ENCODE results near the gene WBP4.
"Not testable (repeated sequence)": the region's sequence is repeated elsewhere in the genome, so short reads cannot be mapped to it uniquely, and the experiment has no call there.

Gene WBP4

GRCh38 chr13:41085961-41086585, 24.8 kb downstream of the WBP4 start:
- no peak for DNase-seq

GRCh38 chr13:41095681-41096080, 34.4 kb downstream of the WBP4 start:
- not testable (repeated sequence) for DNase-seq

DNA sequence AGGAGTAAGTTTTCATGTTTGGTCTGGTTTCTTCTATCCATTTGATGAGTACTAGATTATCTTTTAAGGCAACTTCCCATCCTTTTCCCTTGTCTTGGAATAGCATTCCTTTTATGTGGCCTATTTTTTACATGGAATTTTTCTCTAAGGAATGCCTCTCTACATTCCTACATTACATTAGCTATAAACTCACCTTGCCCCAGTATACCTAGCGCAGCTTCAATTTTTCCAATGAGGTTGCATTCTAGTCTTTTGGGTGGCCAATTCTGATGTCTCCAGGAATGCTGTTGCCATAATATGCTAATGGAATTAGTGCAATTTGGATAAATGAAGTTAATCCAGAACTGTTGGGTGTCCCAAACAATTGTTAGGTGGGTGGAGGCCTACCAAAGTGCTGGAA, 37.5 kb downstream of the WBP4 start:
- no peak for DNase-seq

DNA sequence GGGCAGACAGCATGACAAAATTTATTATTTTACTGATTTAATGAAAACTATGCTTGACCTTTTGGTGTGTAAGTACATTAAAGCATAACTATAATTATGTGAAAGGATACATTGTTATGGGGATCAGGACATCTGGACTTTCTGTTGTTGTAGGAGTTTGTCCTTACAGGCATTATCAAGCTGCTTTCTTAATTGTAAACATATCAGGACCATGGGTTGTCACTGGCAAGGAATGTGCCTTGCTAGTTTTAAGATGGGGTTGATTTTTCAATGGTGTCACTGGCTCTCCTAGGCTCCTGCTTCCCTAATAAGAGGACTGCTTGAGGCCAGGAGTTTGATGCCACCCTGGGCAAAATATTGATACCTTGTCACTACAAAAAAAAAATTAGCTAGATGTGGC, 38.7 kb downstream of the WBP4 start:
- DNase-seq: no peak

GRCh38 chr13:41107104-41107571, 45.8 kb downstream of the WBP4 start:
- DNase-seq: no peak

GRCh38 chr13:41107584-41108014, 46.3 kb downstream of the WBP4 start:
- no peak for DNase-seq

DNA sequence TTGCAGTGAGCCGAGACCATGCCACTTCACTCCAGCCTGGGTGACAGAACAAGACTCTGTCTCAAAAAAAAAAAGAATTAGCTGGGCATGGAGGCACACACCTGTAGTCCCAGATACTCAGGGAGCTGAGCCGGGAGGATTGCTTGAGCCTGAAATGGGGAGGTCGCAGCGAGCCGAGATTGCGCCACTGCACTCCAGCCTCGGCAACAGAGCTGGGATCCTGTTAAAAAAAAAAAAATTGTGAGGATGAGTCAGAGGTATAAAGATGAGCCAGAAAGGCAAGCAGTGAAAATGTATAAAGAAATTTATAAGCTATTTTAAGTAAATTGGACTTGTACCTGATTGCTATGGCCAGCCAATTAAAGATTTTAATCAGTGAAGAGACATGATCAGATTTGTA, 50.1 kb downstream of the WBP4 start:
- DNase-seq: no peak

DNA sequence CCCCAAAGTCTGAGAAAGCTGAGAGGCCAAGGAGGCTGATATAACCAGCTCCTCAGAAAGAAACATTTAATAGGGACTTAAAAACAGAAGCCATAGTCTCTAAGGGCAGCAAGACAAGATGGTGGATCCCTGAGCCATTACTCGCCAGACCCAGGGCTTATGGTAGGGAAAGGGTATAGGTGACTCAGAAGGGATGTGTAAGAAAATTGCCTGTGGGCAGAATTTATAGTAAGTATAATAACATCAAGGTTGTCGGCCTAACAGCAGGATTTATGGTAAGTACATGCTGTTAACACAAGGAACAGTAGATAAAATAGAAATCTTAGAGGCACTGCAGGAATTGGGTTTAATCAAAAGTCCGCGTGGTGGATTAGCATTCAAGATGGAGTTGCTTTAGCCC, 56.6 kb downstream of the WBP4 start:
- DNase-seq: no peak

- no peak for DNase-seq
Observed at GRCh38 chr13:41122838-41123237, 61.5 kb downstream of the WBP4 start.

DNA sequence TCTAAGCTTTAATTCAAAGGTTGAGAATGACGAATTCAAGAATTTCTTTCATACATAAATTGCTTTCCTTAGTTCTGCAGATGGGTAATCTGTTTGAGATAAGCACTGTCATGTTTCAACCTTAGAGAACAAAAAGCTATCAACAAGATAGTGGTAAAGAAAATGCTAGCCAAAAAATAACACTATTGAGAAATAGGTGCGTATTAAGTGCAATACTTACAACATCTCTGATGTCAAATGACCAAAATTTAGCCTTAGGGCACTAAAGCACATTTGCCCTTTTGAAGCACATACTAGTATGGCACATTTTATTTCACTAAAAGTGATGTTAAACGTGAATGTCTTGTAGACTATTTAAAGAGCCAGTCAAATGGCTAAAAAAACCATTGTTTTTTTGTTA, 66.4 kb downstream of the WBP4 start:
- DNase-seq: no peak

DNA sequence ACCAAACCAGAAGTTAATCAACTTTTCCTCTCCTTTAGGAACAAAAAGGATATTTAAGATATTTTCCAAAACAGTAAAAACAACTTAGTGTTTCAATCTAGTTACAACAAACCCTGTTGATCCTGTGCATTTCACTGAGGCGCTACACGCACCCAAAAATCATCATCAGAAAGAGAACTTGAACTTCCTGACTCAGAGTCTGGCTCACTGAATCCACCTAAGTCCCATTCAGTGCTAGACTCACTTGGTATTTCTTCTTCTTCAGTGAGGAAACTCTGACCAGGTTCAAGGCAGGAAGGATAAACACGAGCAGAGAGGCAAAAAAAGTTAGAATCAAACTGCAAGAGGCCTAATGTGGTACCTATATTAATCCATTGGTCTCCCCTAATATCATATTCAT, 69.0 kb downstream of the WBP4 start:
- DNase-seq: peak; percentile 16

- DNase-seq: not testable (repeated sequence)
Observed at GRCh38 chr13:41131189-41131588, 69.9 kb downstream of the WBP4 start.

DNA sequence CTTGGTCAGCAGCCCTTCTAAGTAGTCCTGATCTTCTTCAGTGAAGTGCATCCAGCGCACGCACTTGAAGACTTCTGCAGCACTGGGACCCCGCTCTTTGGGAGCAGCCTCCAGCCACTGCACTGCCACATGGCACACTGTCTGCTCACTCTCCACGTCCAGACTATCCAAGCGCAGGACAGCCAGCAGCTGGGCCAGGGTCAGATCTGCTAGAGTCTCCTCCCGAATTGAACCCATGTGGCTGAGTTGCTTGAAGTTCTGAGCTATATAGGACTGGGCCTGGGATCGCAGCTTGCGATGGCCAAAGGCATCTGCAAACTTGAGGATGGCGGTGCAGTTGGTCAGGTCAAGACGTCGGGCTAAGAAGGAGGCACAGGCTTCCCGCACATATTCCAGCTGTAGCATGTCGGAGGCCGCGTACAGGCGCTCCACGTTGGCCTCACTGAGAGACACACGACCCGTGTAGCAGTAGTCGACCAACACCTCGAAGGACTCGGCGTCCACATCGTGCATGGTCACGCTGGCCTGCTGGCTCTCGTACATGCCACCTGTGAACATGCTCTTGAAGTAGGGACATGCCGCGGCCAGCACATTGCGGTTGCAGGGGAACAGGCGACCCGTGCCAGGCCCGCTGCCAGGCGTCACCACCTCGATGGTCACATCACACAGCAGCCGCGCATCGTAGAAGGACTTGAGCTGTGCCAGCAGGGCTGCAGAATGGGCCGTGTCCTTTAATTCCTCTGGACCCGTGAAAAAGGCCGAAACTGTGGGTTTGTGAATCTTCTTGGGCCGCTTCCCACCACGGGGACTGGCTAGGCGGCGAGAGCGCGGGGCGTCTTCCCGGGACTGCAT, 70.6 kb downstream of the WBP4 start:
- DNase-seq: not testable (repeated sequence)

DNA sequence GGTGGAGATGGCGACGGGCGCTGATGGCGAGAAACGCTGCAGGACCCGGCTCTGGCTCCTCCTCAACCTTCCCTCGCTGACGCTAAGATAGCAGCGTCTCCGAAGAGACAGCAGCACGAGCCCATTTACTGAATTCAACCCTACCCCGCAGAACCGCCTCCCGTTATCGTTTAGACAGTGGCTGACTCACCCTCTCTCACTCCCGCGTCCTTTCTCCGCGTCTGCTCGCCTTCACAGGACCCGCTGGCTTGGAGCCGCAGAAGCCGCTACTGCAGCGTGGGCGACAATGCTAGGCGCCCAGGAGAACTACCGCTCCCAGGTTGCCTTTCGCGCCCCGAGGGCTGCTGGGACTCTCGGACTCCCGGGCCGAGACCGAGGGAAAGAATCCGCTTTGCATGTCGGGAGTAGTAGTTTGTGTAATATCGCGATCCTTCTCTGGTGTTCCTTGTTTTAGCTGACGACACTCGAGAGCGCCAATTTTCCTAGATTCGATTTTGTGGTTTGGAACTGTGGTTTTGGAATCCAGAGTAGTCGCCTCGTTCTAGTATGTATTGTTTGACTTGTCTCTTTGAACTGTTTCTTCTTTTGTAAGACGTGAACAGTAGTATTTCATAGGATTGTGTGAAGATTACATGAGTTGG, 71.3 kb downstream of the WBP4 start, which contains the start of gene KBTBD6:
Gene KBTBD6, minus strand, starts transcription at position 291 of the 641 bp plus-strand sequence. CDS start 291 bp downstream, outside the sequence.
- DNase-seq: peak; percentile 92
